ENCODE measurements around the gene SELENOK. TPM values are rescaled to one million over a fixed set of nuclear protein-coding genes. Genes with fewer than 3 reads are reported as not detected.

SELENOK gene
- total RNA-seq, 1 donor from 2014 or later = 59.9 TPM

GRCh38 chr3:53844262-53845102, 47.2 kb downstream of the SELENOK start:
- intact Hi-C loops (cut with micrococcal nuclease) = no loop called here

GRCh38 chr3:53843195-53844177, 48.2 kb downstream of the SELENOK start:
- intact Hi-C loops (cut with micrococcal nuclease) = loop anchor here (1.0 kb wide), 1 partner anchor 22 kb away; no protein-coding TSS in a partner anchor

- intact Hi-C loops (cut with micrococcal nuclease) = loop anchor here (1.0 kb wide), 1 partner anchor 21 kb away; no protein-coding TSS in a partner anchor
These were observed 49.0 kb downstream of the SELENOK start for GRCh38 chr3:53842436-53843194.

DNA sequence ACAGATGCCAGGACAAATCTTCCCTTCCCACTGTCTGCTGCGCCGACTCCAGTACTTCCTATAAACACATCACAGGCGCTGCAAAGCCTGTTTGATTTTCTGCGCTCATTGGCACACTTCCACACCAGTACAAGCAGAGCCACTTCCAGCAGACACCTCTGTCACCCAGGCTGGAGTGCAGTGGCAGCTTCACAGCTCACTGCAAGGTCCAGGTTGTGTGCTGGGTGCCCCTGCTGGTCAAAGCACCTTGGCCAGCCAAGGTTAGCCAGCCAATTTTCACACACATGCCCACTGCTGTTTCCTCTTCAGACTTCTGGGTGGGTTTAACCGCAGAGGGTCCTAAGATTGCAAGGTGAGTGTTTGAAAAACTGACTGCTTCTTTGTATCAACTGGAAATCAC, 50.4 kb downstream of the SELENOK start:
- intact Hi-C loops (cut with micrococcal nuclease) = no loop called here

- intact Hi-C loops (cut with micrococcal nuclease) = no loop called here
These were observed 54.3 kb downstream of the SELENOK start for GRCh38 chr3:53837331-53837730.

DNA sequence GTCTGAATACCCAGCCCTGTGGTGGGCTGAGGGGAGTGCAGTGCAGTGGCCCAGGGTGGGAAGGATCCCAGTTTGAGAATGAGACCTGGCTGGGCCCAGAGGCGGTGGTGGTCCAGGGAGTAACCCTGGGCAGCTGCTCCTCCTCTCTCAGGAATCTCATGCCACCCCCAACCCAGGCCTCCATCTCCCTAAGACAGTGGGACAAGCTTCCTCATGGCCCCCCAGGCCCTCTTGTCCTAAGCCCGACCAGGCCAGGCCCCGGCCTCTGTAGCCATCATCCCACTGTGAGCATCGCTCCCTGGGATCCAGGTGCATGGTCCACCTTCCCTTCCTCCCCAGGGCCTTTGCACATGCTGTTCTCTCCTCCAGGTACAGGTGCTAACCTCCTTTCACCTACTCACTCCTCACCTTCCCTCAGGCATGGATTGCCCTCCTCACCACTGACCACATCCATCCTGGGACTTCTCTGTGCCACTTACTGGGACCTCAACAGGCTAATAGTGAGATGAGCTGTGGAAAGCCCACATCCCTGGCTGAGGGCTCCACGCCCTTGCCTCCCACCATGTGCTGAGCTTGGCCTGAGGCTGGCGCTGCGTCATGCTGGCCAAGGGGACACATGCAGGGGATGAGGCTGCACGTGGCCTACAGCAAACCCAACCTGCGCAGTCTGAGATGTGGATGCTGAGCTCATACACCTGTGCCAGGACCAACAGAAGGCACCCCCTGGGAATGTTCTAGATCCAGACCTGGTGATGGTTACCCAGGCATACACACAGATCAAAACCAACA, 55.4 kb downstream of the SELENOK start:
- intact Hi-C loops (cut with micrococcal nuclease) = no loop called here

DNA sequence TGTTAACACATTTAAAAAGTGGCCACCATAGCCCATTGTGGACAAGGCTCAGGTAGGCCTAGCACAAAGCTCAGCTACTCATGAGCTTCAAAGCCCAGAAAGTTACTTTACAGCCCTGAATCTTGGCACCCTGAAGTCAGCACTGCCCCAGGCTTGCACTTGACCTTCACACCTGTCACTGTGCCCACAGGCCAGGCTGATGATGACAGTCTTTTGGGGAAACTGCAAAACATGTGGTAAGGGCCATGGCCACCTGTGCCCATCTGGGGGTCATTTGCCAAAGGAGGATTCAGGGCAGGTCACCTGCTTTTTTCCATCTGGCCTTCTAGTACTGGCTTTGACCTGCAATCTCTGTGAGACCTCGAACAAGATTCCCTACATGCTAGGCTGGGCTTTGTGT, 56.4 kb downstream of the SELENOK start:
- intact Hi-C loops (cut with micrococcal nuclease) = no loop called here

GRCh38 chr3:53834429-53835095, 57.1 kb downstream of the SELENOK start:
- intact Hi-C loops (cut with micrococcal nuclease) = no loop called here

Other genes with a start within 250 kb of the SELENOK start
- 0.64 and 0.93 TPM in 2 replicates for gene CHDH, start 45.4 kb downstream of the SELENOK start, total RNA-seq
- 2.3 and 2.6 TPM in 2 replicates for gene IL17RB, start 45.3 kb downstream of the SELENOK start, total RNA-seq
- 46.1 and 47.3 TPM in 2 replicates for gene ACTR8, start 9.7 kb downstream of the SELENOK start, total RNA-seq
- not detected in 2 replicates for gene CACNA2D3, start 230.7 kb upstream of the SELENOK start, total RNA-seq

Measured in T-helper 1 cell treated with Interleukin-12 subunit alpha and Interleukin-12 subunit beta and Interleukin-4 antibody, amounts not matched to agents 30 ng/mL and 1 ng/mL, for 36 hours (primary cell).